GM03348 (cell line): ENCODE measurements around the gene CA14.
"Not testable (repeated sequence)": the region's sequence is repeated elsewhere in the genome, so short reads cannot be mapped to it uniquely, and the experiment has no call there.

Source experiments
- DNase-seq: peaks from one replicate; pipeline ENCODE4 v3.0.0; 2012; ENCODE audit warnings: low spot score

CA14 gene

DNA sequence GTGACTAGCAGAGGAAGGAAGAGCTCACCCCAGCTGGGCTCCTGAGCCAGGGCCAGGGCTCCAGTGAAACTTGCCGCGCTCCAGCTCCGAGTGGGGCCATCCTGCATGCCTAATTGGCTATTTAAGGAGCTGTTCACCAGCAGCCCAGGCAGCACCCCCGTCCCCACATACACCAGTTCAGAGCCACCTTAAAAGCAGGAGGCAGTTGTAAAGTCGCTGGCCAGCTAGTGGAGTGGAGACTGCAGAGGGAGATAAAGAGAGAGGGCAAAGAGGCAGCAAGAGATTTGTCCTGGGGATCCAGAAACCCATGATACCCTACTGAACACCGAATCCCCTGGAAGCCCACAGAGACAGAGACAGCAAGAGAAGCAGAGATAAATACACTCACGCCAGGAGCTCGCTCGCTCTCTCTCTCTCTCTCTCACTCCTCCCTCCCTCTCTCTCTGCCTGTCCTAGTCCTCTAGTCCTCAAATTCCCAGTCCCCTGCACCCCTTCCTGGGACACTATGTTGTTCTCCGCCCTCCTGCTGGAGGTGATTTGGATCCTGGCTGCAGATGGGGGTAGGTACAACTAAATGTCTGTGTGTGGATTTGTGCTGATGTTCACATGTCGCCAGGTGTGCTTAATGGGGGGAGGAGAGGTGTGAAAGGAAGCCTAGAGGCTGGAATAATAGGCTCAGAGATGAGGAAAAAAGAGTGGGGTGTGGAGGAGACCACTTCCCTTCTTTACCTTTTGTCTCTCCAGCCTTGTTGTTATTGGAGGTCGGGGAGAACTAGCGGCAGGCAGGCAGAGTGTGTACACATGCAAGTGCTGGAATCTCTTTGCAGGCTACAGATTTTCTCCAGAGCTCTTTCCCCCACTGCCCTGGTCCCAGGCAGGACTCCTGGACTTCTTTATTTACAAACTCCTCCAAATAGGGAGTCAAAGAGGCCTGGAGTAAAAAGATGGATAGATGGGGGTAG is at the start of gene CA14:
Gene CA14, plus strand, starts transcription at position 151 of the 962 bp plus-strand sequence. Its CDS starts 355 bp downstream, at position 506.
- DNase-seq = no peak

GRCh38 chr1:150208460-150208859 is 49.1 kb upstream of the CA14 start:
- not testable (repeated sequence) for DNase-seq

GRCh38 chr1:150210091-150210490 is 47.5 kb upstream of the CA14 start:
- DNase-seq = no peak

DNA sequence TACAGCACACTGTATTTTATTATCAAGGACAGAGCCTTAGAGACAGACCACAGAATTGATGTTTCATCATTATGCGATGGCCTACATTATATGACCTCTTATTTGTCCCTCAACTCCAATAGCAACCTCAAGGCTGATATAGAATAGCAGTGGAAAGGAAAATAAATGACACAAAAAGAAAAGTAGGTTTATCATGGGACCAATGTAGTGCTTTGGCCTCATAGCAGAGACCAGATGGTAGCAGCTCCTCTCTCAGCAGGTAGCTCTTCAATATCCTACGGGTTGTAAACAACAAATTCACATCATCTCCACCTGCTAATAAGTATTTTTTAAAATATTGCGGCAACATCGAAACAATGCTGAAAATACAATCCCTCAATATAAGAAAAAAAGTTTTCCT is 46.9 kb upstream of the CA14 start:
- DNase-seq = no peak

- DNase-seq = no peak
Measured at GRCh38 chr1:150212070-150212469, 45.5 kb upstream of the CA14 start.

DNA sequence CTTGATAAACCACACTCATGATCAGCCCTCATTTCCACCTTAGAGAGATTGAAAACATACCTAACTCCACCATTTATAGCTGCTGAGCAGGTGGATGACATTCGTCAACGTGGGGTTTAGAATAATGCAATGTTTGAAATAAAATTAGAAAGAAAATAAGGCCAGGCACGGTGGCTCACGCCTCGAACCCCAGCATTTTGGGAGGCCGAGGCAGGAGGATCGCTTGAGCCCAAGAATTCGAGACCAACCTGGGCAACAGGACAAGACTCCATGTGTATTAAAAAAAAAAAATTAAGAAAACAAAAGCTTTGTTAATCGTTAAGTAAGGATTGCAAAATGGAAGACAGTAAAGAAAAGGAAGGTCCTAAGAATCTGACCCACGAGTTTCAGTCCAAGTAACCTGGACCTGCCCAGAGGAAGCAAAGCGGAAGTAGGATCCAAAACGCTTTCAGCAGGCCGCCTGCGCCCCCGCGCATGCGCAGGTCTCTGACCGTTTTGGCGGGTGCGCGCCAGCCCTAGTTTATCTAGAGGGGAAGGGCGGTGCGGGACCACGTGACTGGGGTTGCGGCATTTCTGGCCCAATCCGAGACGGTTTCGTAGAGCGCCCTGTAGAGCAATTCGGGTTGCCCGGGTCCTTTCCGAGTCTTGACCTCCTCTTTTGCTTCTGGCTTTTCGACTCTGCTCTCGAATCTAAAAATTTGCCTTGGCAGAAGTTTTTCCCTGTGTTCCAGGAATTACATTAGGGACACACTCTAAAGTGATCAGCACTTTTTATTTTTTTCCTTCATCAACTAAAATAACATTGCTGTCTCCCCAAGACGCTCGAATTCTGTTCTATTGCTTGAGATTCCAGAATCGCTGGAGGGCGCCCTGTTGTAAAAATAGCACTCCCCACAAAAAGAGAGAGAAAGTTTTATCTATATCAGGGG is 44.1 kb upstream of the CA14 start:
- peak; percentile 96 for DNase-seq

DNA sequence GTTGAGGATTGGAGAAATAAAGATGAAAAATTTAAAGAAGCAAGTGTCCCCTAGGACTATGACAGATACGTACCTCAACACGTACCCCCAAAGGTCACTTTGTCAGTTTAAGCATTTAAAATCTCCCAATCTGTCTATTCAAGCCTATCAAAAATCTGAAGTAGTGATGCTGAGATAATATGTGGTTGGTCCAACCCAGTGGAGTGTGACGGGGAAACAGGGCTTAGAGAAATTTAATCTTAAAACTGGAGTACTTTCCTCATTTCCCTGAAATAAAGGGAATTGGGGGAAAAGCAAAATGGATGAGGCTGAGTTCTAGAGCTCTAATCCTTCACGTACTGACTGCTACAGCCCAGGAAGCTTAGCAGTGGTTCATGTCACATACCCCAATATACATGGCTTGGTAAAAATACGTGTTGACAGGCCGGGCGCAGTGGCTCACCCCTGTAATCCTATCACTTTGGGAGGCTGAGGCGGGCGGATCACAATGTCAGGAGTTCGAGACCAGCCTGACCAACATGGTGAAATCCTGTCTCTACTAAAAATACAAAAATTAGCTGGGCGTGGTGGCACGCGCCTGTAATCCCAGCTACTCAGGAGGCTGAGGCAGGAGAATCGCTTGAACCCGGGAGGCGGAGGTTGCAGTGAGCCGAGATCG is 43.3 kb upstream of the CA14 start:
- not testable (repeated sequence) for DNase-seq

DNA sequence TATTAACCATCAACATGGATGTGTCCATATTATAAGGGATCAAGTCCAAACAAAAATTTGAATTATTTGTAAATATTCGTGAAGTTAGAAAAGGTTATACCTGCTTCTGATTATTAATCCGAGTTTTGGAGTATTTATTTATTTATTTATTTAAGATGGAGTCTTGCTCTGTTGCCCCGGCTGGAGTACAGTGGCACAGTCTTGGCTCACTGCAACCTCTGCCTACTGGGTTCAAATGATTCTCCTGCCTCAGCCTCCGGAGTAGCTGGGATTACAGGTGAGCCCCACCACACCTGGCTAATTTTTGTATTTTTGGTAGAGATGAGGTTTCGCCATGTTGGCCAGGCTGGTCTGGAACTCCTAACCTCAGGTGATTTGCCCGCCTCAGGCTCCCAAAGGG is 41.7 kb upstream of the CA14 start:
- DNase-seq = not testable (repeated sequence)

- DNase-seq = peak; percentile 45
Measured at GRCh38 chr1:150221552-150221951, 36.0 kb upstream of the CA14 start.

DNA sequence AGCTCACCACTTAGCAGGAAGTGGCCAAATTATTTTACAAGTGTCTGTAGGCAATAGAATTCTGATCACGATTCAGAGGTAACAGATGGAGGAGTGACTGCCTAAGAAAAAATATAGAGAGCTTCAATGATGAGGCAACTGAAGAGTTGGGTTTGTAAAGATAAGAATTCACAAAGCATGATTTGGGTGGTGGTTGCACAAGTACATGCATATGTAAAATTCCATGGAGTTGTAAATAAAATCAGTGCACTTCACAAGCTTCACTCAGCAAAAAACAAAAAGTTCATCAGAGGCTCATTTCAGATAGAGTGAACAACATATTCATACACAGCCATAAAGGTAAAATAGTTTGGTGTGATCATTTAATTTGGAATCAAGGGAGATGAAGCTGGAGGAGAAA is 32.6 kb upstream of the CA14 start:
- no peak for DNase-seq

- no peak for DNase-seq
Measured at GRCh38 chr1:150225546-150225945, 32.0 kb upstream of the CA14 start.

GRCh38 chr1:150226486-150226885 is 31.1 kb upstream of the CA14 start:
- DNase-seq = no peak

DNA sequence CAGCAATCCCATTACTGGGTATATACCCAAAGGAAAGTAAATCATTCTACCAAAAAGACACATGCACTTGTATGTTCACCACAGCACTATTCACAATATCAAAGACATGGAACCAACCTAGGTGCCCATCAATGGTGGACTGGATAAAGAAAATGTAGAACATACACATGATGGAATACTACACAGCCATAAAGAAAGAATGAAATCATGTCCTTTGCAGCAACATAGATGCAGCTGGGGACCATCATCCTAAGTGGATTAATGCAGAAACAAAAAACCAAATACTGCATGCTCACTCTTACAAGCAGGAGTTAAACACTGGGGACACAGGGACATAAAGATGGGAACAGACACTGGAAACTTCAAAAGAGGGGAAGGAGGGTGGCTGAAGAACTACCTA is 30.3 kb upstream of the CA14 start:
- DNase-seq = no peak

GRCh38 chr1:150228246-150228645 is 29.3 kb upstream of the CA14 start:
- DNase-seq = not testable (repeated sequence)

DNA sequence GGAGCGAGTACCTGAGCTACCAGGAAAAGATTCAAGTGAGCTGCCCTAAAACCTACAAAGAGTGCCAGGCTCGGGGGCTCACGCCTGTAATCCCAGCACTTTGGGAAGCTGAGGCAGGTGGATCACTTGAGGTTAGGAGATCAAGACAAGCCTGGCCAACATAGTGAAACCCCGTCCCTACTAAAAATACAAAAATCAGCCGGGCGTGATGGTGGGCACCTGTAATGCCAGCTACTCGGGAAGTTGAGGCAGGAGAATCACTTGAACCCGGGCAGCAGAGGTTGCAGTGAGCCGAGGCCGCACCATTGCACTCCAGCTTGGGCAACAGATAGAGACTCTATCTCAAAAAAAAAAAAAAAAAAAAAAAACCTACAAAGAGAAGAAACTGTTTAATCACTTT is 24.7 kb upstream of the CA14 start:
- DNase-seq = not testable (repeated sequence)

DNA sequence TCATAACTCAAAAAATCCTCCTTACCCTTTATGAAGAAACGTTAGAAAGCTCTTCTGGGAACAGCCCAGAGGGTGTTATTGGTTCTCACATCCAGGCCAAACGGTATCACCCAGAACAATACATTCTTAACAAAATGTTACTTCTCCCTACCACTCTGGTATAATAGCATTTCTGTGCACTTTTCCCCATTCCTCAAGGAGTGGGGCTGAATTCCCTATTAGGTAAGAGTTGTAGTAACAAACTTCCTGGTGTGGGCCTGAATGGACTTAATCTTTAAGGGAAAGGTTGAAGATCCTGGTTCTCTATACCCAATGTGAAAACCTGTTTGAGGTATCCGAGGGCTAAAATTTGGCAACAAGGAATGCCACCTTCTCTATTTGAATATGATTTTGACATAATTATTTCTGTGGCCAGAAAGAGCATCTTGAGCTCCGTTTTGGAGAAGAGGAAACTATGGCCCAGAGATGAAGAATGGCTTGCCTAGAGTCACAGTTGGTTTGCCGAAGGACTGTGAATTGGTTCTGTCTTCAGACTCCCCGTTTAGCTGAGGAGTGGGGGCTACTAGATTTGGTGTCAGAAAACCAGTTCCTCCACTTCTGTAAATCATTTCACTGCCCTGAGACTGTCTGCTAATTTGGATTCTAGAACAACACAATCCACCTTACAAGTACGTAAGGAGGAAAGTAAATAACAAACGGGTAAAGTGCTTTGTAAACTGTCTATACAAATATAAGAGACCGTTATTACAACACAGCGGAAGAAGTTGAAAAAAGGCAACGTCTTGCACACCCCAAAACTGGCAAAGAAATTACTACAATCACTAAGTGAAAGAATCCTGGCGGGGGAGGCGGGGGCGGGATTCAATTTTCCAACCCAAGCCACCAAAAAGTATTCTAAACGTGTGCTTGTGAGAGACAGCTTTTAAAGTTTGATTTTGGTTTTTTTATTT is 23.9 kb upstream of the CA14 start:
- peak; percentile 30 for DNase-seq

DNA sequence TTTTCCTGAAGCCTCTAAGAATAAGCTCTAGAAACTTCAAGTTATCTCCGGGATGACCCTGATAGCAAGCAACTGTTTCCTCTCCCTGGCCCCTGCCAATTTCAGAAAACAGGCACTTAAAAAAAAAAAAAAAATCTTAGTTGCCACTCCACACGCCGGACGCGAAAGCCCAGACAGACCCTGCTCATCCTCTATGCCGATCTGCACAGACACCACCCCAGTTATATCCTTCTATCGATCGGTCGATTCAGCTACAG is 23.3 kb upstream of the CA14 start:
- DNase-seq = no peak

DNA sequence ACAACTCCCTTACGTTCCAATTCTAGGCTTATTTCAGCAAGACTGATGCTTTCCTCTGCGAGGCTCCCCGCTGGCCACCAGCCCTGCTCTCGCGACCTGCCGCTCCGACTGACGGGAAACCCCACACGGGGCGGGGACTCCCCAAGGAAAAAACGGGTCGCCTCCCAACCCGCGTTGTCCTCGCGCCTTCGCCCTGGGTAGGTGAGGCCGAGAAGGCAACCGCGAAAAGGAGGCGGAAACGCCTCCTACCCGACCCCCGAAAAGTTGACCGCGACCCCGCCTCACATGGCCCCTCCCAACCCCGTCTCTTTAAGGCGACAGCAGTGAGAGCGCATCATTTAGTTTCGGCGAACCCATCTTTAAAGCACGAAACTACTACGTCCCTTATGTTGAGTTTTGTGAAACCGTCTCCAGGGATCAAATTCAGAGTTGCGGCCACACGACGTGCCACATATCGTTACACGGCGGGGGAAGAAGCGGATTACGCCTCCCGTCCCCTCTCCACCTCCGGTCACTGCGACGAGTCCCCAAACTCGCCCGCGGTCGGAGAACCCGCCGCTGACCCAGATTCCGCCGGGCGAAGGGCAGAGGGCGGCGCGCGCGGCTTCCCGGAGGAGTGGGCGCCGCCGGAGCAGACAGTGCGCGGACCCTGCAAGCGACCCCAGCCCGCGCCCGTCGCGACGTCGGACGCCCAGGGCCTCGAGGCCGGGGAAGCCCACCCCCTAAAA is 22.8 kb upstream of the CA14 start:
- DNase-seq = peak; percentile 83

GRCh38 chr1:150235294-150235851 is 22.2 kb upstream of the CA14 start:
- peak; percentile 49 for DNase-seq
